GM19324 (cell line): Measurements from ENCODE around the gene WLS.
"Not testable (repeated sequence)": the region's sequence is repeated elsewhere in the genome, so short reads cannot be mapped to it uniquely, and the experiment has no call there.

Source experiments
- ATAC-seq: cut with Tn5 transposase; IDR thresholded peaks from one replicate; pipeline ENCODE4 v1.9.1; 2021; ENCODE audit warnings: mild to moderate bottlenecking, moderate library complexity; ENCODE audit not compliant: unreplicated experiment, low FRiP score

The WLS gene

GRCh38 chr1:68232289-68233148 is at the start of gene WLS:
TSS of gene WLS (minus strand) at chr1:68232523. CDS start at chr1:68232299, 224 bp downstream.
- no peak for ATAC-seq

- ATAC-seq: no peak
Measured at GRCh38 chr1:68280286-68280685, 48.0 kb upstream of the WLS start.

GRCh38 chr1:68279846-68280245 is 47.5 kb upstream of the WLS start:
- ATAC-seq: no peak

- no peak for ATAC-seq
Measured at GRCh38 chr1:68278221-68278620, 45.9 kb upstream of the WLS start.

- ATAC-seq: no peak
Measured at GRCh38 chr1:68276448-68276847, 44.1 kb upstream of the WLS start.

- no peak for ATAC-seq
Measured at GRCh38 chr1:68273530-68273929, 41.2 kb upstream of the WLS start.

- no peak for ATAC-seq
Measured at GRCh38 chr1:68271596-68271995, 39.3 kb upstream of the WLS start.

GRCh38 chr1:68270951-68271350 is 38.6 kb upstream of the WLS start:
- no peak for ATAC-seq

- no peak for ATAC-seq
Measured at GRCh38 chr1:68269637-68270430, 37.5 kb upstream of the WLS start.

GRCh38 chr1:68268896-68269483 is 36.7 kb upstream of the WLS start:
- ATAC-seq: no peak

- not testable (repeated sequence) for ATAC-seq
Measured at GRCh38 chr1:68256824-68257223, 24.5 kb upstream of the WLS start.

- no peak for ATAC-seq
Measured at GRCh38 chr1:68255301-68255700, 23.0 kb upstream of the WLS start.

- ATAC-seq: no peak
Measured at GRCh38 chr1:68254667-68255226, 22.4 kb upstream of the WLS start.

GRCh38 chr1:68237040-68237439 is 4.7 kb upstream of the WLS start:
- ATAC-seq: no peak

GRCh38 chr1:68234094-68234493 is 1.8 kb upstream of the WLS start:
- no peak for ATAC-seq

GRCh38 chr1:68233202-68233601 is 879 bp upstream of the WLS start:
- no peak for ATAC-seq

- no peak for ATAC-seq
Measured at GRCh38 chr1:68231627-68232288, 565 bp downstream of the WLS start.

- ATAC-seq: no peak
Measured at GRCh38 chr1:68230901-68231626, 1.3 kb downstream of the WLS start.

- ATAC-seq: no peak
Measured at GRCh38 chr1:68230484-68230802, 1.9 kb downstream of the WLS start.
